ENCODE measurements around the gene UBAC2.

DNA sequence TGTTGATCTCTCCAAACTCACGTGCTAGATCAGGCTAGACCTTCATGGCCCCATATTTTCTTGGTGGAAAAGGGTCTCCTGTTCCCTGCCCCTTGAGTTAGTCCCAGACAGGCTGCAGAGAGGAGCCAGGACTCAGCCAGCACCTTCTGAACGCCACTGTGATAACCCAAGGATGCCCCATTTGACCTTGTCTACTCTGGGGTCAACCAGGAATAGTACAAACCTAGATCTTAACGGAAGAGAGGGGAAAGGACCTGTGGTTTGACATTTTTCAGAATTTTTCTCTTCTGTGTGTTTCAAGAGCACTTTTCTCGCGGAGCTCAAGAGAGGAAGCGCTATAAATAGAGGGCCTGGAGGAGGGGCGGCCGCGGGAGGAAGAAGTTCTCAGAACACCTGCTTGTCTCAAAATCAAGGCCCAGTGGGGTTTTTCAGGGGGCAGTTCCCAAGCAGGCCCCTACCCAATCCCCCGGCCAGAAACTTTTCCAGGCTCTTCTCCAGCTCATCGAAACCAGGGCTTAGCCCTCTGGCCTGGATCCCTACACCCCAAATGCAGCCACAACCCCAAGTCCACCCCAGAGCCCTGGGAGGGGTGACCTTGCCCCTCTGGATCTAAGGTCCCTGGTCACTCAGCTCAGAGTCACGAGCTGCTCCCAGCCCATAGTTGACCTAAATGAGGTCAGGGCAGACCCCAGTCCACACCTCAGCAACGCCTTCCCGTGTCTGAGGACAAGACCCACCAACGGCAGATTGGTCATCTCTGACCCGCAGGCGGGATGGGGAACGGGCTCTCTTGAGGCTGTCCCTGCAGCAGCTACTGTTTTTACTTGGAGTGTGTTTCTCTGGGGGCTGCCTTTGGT, 225.1 kb downstream of the UBAC2 start:
- TF ChIP-seq, protein P1, sequence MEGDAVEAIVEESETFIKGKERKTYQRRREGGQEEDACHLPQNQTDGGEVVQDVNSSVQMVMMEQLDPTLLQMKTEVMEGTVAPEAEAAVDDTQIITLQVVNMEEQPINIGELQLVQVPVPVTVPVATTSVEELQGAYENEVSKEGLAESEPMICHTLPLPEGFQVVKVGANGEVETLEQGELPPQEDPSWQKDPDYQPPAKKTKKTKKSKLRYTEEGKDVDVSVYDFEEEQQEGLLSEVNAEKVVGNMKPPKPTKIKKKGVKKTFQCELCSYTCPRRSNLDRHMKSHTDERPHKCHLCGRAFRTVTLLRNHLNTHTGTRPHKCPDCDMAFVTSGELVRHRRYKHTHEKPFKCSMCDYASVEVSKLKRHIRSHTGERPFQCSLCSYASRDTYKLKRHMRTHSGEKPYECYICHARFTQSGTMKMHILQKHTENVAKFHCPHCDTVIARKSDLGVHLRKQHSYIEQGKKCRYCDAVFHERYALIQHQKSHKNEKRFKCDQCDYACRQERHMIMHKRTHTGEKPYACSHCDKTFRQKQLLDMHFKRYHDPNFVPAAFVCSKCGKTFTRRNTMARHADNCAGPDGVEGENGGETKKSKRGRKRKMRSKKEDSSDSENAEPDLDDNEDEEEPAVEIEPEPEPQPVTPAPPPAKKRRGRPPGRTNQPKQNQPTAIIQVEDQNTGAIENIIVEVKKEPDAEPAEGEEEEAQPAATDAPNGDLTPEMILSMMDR (IDR thresholded peaks at IDR 0.05), result no peak
- TF ChIP-seq POLR2A (IDR thresholded peaks at IDR 0.05) (no peak), EP300 (IDR thresholded peaks at IDR 0.05) (no peak)

All from tibial nerve (tissue), 4 donors.